GM21737 (cell line): ENCODE results near the gene PDE6C.

ENCODE experiments used
- ATAC-seq: cut with Tn5 transposase; IDR thresholded peaks from one replicate; pipeline ENCODE4 v1.9.1; 2021; ENCODE audit warnings: mild to moderate bottlenecking, moderate library complexity; ENCODE audit not compliant: unreplicated experiment

Gene PDE6C

DNA sequence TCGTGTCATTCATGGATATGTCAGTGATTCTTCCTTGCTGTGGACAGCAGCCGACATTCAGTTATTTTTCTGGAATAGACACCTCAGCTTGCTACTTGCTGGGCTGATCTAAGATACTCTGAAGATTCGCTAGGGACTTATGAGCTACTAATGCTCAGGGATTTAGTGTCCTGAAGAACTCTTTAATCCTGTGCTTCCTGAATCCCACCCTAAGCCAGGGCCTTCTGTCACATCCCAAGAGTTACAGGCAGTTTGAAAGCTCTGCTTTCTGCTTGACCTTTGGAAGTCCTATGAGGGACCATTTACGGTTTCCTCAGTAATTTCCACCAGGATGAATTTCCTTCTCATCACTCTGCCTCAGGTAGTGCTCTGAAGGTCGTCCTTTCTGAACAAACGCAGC lies at the start of gene PDE6C:
PDE6C (plus strand) TSS at position 227 of the 400 bp plus-strand sequence. CDS start 189 bp downstream, outside the sequence.
- no peak for ATAC-seq

DNA sequence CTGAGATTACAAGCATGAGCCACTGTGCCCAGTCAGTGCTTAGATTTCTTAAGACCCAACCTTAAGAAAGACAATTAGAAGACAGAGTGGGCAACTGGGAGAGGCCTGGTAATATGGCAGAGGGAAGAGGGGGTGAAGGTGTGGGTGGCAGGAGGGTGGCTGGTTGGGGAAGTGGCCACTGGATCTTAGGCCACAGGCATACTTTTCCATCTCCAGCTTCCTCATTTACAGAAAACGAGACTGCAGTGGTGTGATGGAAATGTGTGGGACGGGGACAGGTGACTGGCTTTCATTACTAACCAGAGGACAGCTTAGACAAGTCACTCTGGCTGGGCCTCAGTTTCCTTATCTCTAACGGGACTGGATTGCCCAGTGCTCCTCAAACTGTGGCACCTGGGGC lies 46.9 kb upstream of the PDE6C start:
- ATAC-seq, result no peak

DNA sequence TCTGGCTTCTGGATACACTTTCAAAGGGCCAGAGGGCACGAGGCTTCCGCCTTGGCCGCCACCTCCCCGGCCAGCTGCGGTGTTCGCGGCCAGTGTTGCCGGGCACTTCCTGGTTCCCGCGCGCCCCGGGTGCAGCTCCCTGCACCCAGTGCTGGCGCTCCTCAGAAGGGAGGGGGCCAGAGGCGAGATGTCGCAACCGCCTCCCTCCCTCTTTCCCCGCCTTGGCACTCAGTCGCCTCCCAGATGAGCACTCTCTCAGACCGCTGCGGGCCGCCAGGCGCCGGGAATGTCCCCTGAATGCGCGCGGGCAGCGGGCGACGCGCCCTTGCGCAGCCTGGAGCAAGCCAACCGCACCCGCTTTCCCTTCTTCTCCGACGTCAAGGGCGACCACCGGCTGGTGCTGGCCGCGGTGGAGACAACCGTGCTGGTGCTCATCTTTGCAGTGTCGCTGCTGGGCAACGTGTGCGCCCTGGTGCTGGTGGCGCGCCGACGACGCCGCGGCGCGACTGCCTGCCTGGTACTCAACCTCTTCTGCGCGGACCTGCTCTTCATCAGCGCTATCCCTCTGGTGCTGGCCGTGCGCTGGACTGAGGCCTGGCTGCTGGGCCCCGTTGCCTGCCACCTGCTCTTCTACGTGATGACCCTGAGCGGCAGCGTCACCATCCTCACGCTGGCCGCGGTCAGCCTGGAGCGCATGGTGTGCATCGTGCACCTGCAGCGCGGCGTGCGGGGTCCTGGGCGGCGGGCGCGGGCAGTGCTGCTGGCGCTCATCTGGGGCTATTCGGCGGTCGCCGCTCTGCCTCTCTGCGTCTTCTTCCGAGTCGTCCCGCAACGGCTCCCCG lies 45.7 kb upstream of the PDE6C start, which contains the start of gene FFAR4:
FFAR4 (plus strand) TSS at position 231 of the 842 bp plus-strand sequence; CDS start at position 287, 56 bp downstream.
- ATAC-seq, result no peak

DNA sequence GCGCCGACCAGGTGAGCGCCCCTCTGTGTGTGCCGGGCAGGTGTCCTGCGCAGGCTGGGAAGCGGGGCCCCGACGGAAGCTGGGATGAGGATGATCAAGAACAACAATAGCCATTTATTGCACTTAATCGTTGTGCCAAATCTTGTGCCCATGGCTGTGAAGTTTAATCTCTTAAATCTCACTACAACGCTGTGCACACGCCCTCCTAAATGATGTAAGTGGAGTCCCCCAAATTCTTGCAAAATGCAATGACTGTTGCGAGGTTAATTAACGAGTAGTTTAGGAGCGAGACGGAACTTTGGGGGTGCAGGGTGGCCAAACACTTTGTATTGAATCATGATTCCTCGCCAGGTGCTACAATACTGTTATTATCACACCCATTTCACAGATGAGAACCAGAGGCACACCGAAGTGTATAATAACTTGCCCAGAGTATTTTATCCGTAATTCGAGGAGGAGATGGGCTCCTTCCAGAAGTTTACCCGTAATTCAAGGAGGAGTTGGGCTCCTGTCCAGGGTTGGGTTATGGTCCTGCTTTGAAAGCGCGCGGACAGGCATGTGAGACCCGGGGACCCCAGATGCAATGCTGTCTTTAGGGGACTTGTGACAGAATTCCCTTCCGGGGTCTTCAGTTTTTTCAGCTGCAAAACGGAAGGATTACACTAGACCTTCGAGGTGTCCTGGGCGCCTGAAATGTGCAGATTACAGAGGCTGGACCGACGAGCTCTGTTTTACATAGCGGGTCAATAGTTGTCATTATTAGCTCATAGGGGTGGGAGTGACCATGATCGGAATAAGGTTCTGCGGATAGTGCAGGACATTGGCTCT lies 44.8 kb upstream of the PDE6C start:
- ATAC-seq, result no peak

DNA sequence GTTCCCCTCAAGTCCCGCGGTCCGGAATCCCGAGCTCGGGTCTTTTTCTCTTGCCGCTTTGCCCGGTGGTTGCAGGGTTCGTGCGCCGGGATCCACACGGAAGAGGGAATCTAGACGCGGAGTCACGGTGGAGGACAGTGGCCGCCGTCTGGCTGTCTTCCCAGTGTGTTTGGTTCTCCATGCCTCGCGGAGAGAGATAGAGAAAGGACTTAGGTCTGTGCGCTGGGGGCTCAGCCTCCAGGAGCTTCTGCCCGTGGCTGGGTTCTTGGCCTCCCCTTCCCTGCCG lies 44.3 kb upstream of the PDE6C start:
- no peak for ATAC-seq

DNA sequence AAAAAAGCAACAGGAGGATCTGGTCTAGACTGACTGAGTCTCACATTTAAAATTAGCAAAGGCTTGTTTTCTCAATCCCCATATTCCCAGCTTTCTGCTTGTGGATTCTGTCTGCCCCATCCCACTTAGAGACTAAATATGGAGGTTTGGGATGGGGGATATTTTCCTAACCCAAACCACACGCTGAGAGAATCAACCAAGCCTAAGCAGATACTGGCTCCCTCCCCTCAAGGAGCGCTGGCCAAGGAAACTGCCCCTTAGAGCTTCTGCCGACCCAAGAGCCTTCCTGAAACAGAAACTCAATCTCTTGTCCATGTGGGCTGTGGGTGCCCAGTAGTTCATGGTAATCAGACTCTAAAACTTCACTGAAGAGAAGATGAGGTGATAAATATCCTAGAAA lies 42.0 kb upstream of the PDE6C start:
- ATAC-seq, result no peak

DNA sequence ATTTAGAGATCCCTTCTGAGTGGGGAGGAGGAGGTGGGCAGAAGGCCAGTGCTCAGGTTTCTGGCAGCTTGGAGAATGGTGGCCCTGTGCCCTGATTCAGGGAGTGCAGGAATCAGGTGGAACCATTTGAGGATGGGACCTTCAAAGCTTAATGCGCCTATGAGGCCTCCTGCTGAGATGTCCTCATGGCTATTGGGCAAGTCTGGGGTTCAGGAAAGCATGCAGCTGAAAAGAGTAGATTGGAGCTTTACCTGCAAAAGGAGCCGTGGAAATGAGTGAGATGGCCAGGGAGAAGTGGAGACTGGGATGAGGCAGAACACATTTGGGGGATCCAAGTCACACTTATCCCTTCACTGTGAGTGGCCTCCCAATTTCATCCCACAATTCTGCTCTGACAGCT lies 39.7 kb upstream of the PDE6C start:
- ATAC-seq, result no peak

DNA sequence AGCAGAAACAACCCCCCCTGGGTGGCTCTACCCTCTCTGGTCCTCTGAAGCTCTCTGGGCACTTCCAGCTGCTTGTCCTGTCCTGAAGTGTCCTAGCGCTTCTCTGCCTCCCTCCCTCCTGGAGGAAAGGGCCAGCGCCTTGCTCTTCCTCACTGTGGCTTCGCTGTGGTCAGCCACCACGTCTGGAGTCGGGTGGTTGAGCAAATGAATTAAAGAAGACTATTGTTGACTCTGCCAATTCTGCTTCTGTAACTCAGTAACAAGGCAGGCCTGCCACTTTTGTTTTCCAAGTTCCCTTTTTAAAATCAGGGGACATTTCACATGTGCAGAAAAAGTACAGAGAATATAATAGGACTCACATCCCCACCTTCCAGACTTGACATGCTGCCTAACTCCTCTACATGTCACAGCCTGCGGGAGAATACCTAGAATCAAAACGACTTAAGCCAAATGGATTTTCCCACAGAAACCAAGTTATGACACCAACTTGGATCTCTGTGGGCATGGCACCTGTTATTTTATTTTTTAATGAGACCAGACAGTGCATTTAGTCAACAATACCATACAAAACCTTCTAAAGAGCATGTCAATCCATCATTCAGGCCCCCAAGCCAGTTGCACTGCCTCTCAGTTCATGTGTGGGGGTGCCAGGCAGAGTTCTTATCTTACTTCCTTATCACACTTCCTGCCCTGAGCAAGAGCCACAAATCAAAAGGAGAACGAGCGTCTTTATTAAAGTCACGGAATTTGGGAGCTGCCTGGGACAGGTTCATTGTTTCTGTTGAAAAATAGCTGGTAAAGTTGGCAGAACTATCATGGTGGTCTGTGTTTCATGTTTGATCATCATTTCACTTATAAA lies 39.1 kb upstream of the PDE6C start:
- ATAC-seq, result no peak

DNA sequence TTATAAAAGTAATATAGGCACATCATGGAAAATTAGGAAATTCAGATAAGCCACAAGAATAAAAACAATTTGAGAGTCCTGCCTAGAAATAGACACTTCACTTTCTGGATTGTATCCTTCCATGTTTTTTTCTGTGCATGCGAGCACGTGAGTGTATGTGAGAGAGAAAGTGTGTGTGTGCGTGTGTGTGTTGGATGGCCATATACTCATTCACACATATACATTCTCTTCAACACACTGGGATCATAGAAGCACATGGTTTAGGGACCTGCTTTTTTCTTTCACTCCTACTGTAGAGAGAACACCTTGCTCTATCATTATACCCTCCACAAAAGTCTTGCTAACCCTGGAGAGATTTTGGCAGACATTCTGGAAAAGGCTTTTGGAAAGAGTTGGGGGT lies 38.4 kb upstream of the PDE6C start:
- ATAC-seq, result no peak

DNA sequence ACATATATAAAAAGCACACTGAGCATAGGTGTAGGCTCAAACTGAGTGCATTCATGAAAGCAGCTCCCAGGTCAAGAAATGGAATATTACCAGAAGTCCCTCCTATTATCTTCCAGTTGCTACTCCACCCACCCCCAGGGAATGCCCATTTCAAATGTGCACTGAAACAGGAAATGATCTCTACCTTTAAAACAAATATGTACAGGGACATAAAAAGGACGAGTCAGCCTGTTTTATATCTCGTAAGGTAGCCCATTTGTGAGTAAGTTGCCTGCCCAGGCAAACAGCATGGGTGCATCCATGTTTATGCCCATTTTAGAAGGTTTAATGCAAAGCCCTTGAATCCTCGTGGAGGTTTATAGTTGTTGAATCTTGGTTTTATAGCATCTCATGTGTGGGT lies 35.4 kb upstream of the PDE6C start:
- no peak for ATAC-seq

DNA sequence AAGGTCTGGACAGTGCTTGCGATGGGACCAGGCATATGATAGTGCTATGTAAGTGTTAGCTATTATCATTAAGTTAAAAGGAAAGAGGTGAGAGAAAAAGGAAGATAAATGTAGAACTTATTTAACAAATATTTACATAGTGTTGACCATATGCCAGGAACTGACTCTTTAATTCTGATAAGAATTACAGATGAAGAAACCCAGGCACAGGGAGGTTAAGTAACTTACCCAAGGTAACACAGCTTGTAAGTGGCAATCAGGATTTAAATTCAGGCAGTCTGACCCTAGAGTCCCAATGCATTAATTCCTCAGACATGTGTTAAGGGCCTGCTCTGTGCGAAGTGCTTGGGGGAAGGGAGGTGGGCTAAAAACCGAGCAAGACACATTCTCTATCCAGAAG lies 34.8 kb upstream of the PDE6C start:
- no peak for ATAC-seq

DNA sequence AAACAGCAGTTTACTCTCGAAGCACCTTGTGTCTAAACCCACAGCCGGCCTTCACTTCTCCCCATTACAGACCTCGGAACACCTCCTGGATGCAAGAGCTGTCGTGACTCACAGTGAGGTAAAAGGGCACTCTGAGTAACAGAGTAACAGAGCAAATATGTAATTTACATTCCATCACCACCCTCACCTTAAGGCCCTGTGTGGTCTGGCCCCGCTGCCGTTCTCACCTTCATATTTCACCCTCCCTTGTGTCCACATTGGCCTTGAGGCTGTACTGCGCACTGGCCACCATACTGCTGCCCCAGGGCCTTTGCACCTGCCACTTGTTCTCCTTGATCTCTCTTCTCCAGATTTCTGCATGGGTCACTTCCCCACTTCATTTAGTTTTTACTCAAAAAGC lies 33.2 kb upstream of the PDE6C start:
- ATAC-seq, result no peak

DNA sequence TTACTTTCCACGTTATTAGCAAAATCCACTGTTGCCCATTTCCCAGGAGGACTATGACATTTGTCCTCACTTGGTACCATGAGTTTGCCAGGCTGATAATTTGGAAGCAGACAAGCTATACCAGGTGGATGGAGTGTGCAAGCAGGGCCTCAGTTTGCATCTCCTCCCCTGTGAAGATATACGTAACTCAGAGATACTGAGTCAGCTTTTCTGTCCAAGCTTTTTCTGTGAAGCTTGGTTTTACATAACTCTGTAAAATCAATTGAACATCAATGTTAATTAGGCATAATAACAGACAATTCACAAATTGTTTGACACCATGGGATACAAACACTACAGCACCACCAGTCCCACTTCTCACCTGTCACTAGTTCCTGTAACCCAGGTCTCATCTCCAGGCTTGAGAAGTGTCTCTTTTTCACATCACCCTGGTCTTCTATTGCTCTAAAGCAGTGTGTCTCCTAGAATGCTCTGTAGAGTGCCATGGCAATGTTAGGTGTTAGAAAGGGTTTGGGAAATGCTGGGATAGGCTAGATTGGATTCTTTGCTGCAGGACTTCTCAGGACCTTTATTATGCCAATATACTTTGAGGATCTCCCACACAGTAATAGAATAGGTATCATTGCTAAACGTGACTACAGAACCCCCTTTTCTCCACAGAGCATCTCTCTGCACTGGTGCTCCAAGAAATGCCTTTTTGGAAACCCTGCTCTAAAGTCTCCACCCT lies 32.2 kb upstream of the PDE6C start:
- no peak for ATAC-seq

DNA sequence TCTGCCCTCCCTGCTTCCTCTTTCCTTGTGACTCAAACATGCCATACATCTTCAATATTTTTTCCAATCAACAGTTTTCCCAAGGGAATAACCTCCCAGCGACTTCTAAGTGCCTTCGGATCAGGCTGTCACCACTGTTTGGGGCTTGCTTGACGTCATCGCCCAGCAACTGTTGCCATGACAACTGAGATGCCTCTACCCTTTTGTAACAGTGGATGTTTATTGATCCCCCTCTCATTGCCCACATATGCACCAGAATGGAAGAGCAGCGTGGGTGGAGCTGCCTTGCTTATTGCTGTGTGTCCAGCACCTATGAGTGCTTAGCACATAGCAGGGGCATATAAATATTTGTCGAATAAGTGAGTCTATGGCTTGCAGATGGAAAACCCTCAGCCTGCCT lies 31.5 kb upstream of the PDE6C start:
- ATAC-seq, result no peak

DNA sequence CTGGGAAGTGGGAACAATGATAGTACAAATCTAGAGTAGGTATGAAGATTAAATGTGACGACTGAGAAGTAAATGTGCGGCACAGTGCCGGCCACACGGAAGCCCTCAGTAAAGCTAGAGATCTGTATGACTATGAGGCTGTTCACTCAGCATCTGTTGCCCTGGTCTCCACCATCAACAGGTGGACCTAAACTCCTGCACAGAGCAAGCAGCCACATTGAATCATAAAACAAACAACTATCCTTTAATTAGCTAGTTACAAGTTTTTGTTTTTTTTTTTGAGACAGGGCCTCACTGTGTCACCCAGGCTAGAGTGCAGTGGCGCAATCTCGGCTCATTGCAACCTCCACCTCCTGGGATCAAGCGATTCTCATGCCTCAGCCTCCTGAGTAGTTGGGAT lies 27.9 kb upstream of the PDE6C start:
- no peak for ATAC-seq

DNA sequence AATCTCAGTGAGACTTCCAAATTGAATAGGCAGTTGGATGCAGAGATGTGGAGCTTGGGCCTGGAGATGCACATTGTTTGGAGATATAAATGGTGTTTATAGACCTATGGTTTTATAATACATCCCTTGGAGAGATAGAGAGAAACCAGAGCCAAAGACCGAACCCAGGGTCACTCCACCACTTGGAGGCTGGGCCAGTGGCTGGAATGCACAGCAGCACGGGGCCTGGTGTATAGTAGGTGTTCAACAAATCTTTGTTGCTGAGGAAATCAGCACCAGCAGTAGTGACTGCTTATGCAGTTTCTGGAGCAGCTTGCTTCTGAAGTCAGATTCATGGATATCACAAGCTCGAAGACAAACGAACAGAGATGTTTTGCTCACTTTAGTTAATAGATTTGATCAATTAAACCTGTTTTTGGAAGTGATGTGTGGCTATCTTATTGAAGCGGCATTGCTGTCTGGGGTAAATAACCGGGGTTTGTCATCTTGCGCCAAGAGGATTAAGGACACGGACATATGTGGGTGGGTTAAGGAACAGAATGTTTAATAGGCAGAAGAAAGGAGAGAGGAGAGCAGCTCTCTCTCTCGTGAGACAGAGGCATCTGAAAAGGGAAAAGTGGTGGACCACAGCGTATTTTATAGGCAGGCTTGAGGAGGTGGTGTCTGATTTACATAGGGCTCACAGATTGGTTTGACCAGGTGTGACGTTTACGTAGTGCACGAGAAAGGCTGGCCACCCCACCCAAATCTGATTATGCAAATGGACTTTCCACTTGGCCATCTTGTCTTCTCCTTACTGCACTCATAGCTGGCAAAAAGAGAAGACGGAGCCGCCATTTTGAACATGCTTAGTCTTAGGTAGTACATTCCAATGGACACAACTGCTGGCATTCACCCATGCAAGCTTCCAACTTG lies 22.4 kb upstream of the PDE6C start:
- ATAC-seq, result no peak

DNA sequence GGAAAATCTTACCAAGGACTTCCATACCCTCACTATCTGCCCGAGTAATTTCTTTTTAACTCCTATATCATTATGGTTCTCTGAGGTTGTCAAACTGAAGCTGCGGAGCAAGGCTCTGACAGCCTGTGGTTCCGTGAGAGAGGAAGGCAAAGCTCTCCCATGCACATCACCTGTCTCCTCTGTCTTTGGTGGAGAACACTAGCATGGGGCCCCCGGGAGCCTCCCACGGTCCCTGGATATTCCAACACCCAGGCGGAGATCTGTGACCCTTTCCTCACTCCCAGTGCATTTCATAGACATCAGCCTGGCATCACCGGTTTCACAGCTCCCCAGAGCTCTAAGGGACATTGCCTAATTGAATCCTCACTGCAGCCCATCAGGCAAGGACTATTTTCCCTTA lies 21.7 kb upstream of the PDE6C start:
- no peak for ATAC-seq

DNA sequence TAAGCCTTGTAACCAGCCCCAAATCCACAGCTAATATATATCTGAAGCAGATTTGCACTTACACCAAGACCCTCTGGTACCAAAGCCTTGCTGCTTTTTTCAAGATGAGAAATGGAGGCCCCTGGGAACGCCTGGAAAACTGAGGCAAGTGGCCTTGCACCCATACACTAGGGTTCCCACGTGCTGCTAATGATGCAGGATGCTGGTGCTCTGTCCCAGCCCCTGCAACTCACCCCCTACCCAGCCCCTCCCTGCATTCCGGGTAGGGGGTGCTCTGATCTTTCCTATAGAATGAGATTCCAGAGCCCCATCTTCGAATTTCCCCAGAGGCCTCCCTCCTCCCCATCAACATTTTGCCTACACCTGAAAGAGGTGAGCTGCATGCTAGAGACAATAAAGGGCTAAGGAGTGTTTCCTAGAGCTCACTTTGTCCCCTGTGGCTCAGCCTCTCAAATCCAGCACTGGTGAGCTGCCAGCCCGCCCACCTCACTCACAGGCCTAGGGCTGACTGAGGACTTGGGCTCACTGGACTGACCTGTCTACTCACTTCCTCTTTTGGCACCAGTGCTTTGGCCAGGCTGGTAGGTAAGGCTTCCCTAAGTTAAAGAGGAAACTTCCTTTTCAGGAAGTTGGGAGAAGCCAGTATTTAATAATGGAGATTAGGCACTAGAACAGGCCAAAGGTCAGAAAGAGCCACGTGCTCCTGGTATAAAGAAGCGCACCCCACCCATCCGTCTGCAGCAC lies 21.1 kb upstream of the PDE6C start:
- no peak for ATAC-seq

DNA sequence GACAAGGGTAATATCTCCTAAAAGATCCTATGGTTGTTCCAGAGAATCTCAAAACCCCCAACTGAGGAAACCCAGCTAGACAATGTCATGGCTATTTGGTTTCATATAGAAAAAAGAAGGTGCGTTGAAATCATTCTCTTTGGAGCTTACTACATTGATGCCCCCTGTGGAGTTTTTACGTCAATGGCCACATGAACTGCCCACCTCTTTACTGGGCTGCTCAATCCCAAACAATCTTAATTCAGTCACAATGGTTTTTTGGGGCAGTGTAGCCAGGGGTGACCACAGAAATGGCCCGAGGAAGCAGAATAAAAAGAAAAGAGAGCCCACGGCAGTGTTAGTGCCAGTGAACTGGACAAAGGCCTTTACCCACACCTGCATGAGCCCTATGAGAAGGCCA lies 19.1 kb upstream of the PDE6C start:
- no peak for ATAC-seq
